Urothelium cell line (cell line): ENCODE results near the gene SPSB2.
"Not testable (repeated sequence)": the region's sequence is repeated elsewhere in the genome, so short reads cannot be mapped to it uniquely, and the experiment has no call there.

ENCODE experiments used
- DNase-seq: peaks from one replicate; pipeline ENCODE4 v3.0.0; 2011; ENCODE audit warnings: low spot score, mixed read lengths
- FAIRE-seq: peaks from 2 replicates; lab custom pipeline; 2011; peaks lifted over from hg19 to GRCh38; lab: Jason Lieb, UNC

Gene SPSB2

GRCh38 chr12:6871052-6871957 lies 1.8 kb downstream of the SPSB2 start:
- DNase-seq (peak; percentile 69), FAIRE-seq (no peak)

- DNase-seq, FAIRE-seq: not testable (repeated sequence)
These were observed 2.8 kb downstream of the SPSB2 start for GRCh38 chr12:6870304-6870703.

GRCh38 chr12:6869049-6870021 lies 3.8 kb downstream of the SPSB2 start:
- FAIRE-seq: peak; percentile 74
- DNase-seq: peak; percentile 77

GRCh38 chr12:6868211-6869048 lies 4.7 kb downstream of the SPSB2 start:
- DNase-seq (peak; percentile 33), FAIRE-seq (peak; percentile 30)

- DNase-seq (peak; percentile 97), FAIRE-seq (peak; percentile 96)
These were observed 5.5 kb downstream of the SPSB2 start, which contains the start of gene TPI1 for GRCh38 chr12:6867413-6868210. TSS of gene TPI1 (plus strand) at chr12:6867531. CDS start at chr12:6867567, 36 bp downstream.

GRCh38 chr12:6866920-6867412 lies 6.1 kb downstream of the SPSB2 start:
- FAIRE-seq: no peak
- DNase-seq: no peak

- DNase-seq: no peak
- peak; percentile 58 for FAIRE-seq
These were observed 6.8 kb downstream of the SPSB2 start for GRCh38 chr12:6866163-6866919.

GRCh38 chr12:6865307-6865706 lies 7.8 kb downstream of the SPSB2 start:
- DNase-seq, FAIRE-seq: not testable (repeated sequence)

- DNase-seq (no peak), FAIRE-seq (no peak)
These were observed 9.3 kb downstream of the SPSB2 start for GRCh38 chr12:6863586-6864321.

- DNase-seq (no peak), FAIRE-seq (no peak)
These were observed 10.1 kb downstream of the SPSB2 start for GRCh38 chr12:6863033-6863432.

- FAIRE-seq: no peak
- DNase-seq: no peak
These were observed 11.7 kb downstream of the SPSB2 start for GRCh38 chr12:6861391-6861790.

GRCh38 chr12:6860942-6861341 lies 12.2 kb downstream of the SPSB2 start:
- FAIRE-seq (no peak), DNase-seq (no peak)

- FAIRE-seq (no peak), DNase-seq (no peak)
These were observed 13.0 kb downstream of the SPSB2 start for GRCh38 chr12:6860116-6860515.

- DNase-seq (no peak), FAIRE-seq (no peak)
These were observed 14.3 kb downstream of the SPSB2 start for GRCh38 chr12:6858799-6859198.

- no peak for DNase-seq
These were observed 17.8 kb downstream of the SPSB2 start for GRCh38 chr12:6855322-6855721.

GRCh38 chr12:6854036-6854435 lies 19.1 kb downstream of the SPSB2 start:
- FAIRE-seq (no peak), DNase-seq (no peak)

More at GRCh38 chr12:6855322-6855721, 17.8 kb downstream of the SPSB2 start:
- FAIRE-seq: no peak

- FAIRE-seq (no peak), DNase-seq (no peak)
These were observed 19.5 kb downstream of the SPSB2 start for GRCh38 chr12:6853626-6854025.
